Measurements from ENCODE around the gene TBX10. TPM values are rescaled to one million over a fixed set of nuclear protein-coding genes. Genes with fewer than 3 reads are reported as not detected.

The TBX10 gene
- polyA plus RNA-seq, 1 donor = 4.9 TPM

- peaks cover 39% of the 10 kb centered on the region for H3K4me1 ChIP-seq (ENCODE audit: control insufficient read depth, insufficient read depth, low read length)
- H3K9me3 ChIP-seq (ENCODE audit: control insufficient read depth, low read depth, low read length) = peaks cover 2% of the 10 kb centered on the region
- H3K36me3 ChIP-seq (ENCODE audit: control insufficient read depth, insufficient read depth, low read length) = peaks cover 23% of the 10 kb centered on the region
- H3K27ac ChIP-seq (ENCODE audit: low read length) = peak overlapping the region; percentile 96
- WGBS (ENCODE audit: insufficient coverage, low lambda C conversion rate) = no CpG with 5 or more reads among the region's 33 CpGs
- peak; percentile 80 to 86 for DNase-seq
- no peaks in the 10 kb centered on the region for H3K27me3 ChIP-seq (ENCODE audit: control insufficient read depth, insufficient read depth, low read length)
- peak overlapping the region; percentile 86 for H3K4me3 ChIP-seq (ENCODE audit: low read length)
These were observed 55.2 kb downstream of the TBX10 start for GRCh38 chr11:67584205-67584880.

- Histone ChIP-seq H3K36me3 (ENCODE audit: control insufficient read depth, insufficient read depth, low read length) (peaks cover 23% of the 10 kb centered on the region), H3K4me3 (ENCODE audit: low read length) (peak within 1 kb of the TSS; percentile 86), H3K27me3 (ENCODE audit: control insufficient read depth, insufficient read depth, low read length) (no peaks in the 10 kb centered on the region), H3K9me3 (ENCODE audit: control insufficient read depth, low read depth, low read length) (peaks cover 2% of the 10 kb centered on the region), H3K27ac (ENCODE audit: low read length) (peak within 1 kb of the TSS; percentile 96), H3K4me1 (ENCODE audit: control insufficient read depth, insufficient read depth, low read length) (peaks cover 43% of the 10 kb centered on the region)
- WGBS (ENCODE audit: insufficient coverage, low lambda C conversion rate) = no CpG with 5 or more reads among the region's 81 CpGs
- DNase-seq = peak; percentile 92 to 96
These were observed 56.0 kb downstream of the TBX10 start, which contains the start of gene GSTP1 for GRCh38 chr11:67583247-67584204. GSTP1 (plus strand) TSS chr11:67583812; CDS start chr11:67583844, 32 bp downstream.

GRCh38 chr11:67582011-67582410, 57.6 kb downstream of the TBX10 start:
- peaks cover 23% of the 10 kb centered on the region for H3K36me3 ChIP-seq (ENCODE audit: control insufficient read depth, insufficient read depth, low read length)
- no peak overlapping the region for H3K4me3 ChIP-seq (ENCODE audit: low read length)
- peaks cover 2% of the 10 kb centered on the region for H3K9me3 ChIP-seq (ENCODE audit: control insufficient read depth, low read depth, low read length)
- DNase-seq = peak in 1 of 2 donors; percentile 57
- 39% methylated on average over 3 of the region's 4 CpGs for WGBS (ENCODE audit: insufficient coverage, low lambda C conversion rate)
- H3K27ac ChIP-seq (ENCODE audit: low read length) = peak overlapping the region; percentile 88
- no peaks in the 10 kb centered on the region for H3K27me3 ChIP-seq (ENCODE audit: control insufficient read depth, insufficient read depth, low read length)
- H3K4me1 ChIP-seq (ENCODE audit: control insufficient read depth, insufficient read depth, low read length) = peaks cover 43% of the 10 kb centered on the region

GRCh38 chr11:67581469-67581868, 58.1 kb downstream of the TBX10 start:
- Histone ChIP-seq H3K27ac (ENCODE audit: low read length) (peak overlapping the region; percentile 88), H3K4me1 (ENCODE audit: control insufficient read depth, insufficient read depth, low read length) (peaks cover 43% of the 10 kb centered on the region), H3K27me3 (ENCODE audit: control insufficient read depth, insufficient read depth, low read length) (no peaks in the 10 kb centered on the region), H3K36me3 (ENCODE audit: control insufficient read depth, insufficient read depth, low read length) (peaks cover 18% of the 10 kb centered on the region), H3K4me3 (ENCODE audit: low read length) (no peak overlapping the region), H3K9me3 (ENCODE audit: control insufficient read depth, low read depth, low read length) (peaks cover 2% of the 10 kb centered on the region)
- WGBS (ENCODE audit: insufficient coverage, low lambda C conversion rate) = no CpG with 5 or more reads among the region's 11 CpGs
- DNase-seq = peak; percentile 73 to 91

Other genes with a start within 250 kb of the TBX10 start
- gene RAD9A, start 247.8 kb downstream of the TBX10 start, polyA plus RNA-seq = 22.1 TPM
- gene PPP1CA, start 237.9 kb downstream of the TBX10 start, polyA plus RNA-seq = 112 TPM
- gene TBC1D10C, start 235.7 kb downstream of the TBX10 start, polyA plus RNA-seq = 3.7 TPM
- 4.7 TPM for gene CARNS1, start 224.1 kb downstream of the TBX10 start, polyA plus RNA-seq
- gene RPS6KB2, start 211.3 kb downstream of the TBX10 start, polyA plus RNA-seq = 40.3 TPM
- gene PTPRCAP, start 202.1 kb downstream of the TBX10 start, polyA plus RNA-seq = 6.8 TPM
- gene CORO1B, start 196.3 kb downstream of the TBX10 start, polyA plus RNA-seq = 93.4 TPM
- not detected for gene GPR152, start 187.0 kb downstream of the TBX10 start, polyA plus RNA-seq
- gene CABP4, start 184.4 kb downstream of the TBX10 start, polyA plus RNA-seq = 0.90 TPM
- 63.0 TPM for gene TMEM134, start 170.5 kb downstream of the TBX10 start, polyA plus RNA-seq
- 48.0 TPM for gene AIP, start 156.7 kb downstream of the TBX10 start, polyA plus RNA-seq
- gene PITPNM1, start 134.4 kb downstream of the TBX10 start, polyA plus RNA-seq = 54.1 TPM
- 105 TPM for gene CDK2AP2, start 131.6 kb downstream of the TBX10 start, polyA plus RNA-seq
- gene CABP2, start 116.3 kb downstream of the TBX10 start, polyA plus RNA-seq = 0.07 TPM
- gene GSTP1, start 56.0 kb downstream of the TBX10 start, polyA plus RNA-seq = 848 TPM
- gene NDUFV1, start 32.8 kb downstream of the TBX10 start, polyA plus RNA-seq = 191 TPM
- gene NUDT8, start 9.8 kb downstream of the TBX10 start, polyA plus RNA-seq = 14.6 TPM
- gene ACY3, start 11.0 kb upstream of the TBX10 start, polyA plus RNA-seq = 86.6 TPM
- gene ALDH3B2, start 34.9 kb upstream of the TBX10 start, polyA plus RNA-seq = not detected

Measured in large intestine (tissue), 3 donors.